GM18867 (cell line): Measurements from ENCODE around the gene CREBL2.
A peak's percentile ranks its signal among the peaks of the same experiment; 100 is the strongest.
"Not testable (repeated sequence)": the region's sequence is repeated elsewhere in the genome, so short reads cannot be mapped to it uniquely, and the experiment has no call there.

Experiments
- ATAC-seq: cut with Tn5 transposase; IDR thresholded peaks from one replicate; pipeline ENCODE4 v1.9.1; 2021; ENCODE audit warnings: mild to moderate bottlenecking, moderate library complexity; ENCODE audit not compliant: unreplicated experiment

Gene CREBL2

DNA sequence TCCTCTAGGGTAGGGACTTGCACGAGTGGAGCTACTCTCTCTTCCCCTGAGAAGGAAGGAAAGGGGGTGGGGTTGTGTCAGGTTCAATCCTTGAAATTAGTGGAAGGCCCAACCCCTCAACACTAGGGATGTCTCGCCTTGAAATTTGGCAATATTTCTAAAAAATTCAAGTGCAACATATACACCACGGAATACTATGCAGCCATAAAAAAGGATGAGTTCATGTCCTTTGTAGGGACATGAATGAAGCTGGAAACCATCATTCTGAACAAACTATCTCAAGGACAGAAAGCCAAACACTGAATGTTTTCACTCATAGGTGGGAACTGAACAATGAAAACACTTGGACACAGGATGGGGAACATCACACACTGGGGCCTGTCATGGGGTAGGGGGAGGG lies 15.1 kb upstream of the CREBL2 start:
- ATAC-seq: not testable (repeated sequence)

DNA sequence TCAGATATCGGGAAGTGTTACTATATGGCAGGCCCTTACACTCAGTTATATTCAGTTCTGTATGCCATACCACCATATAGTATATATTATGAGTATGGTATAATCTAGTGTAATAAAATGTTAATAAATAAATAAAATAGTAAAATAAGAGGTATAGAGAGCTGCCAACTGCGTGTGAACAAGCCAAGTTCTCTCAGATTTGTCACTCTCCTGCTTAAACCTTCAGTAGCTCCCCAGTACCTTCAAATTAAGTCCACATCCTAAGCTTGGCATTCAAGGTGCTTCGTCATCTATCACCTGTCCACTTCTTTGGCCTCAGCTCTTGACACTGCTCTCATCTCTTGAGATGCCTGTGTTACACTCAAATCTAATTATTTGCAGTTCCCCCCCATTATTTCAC lies 12.8 kb upstream of the CREBL2 start:
- no peak for ATAC-seq

- no peak for ATAC-seq
Observed at GRCh38 chr12:12599750-12600643, 11.7 kb upstream of the CREBL2 start.

- ATAC-seq: no peak
Observed at GRCh38 chr12:12600659-12601058, 11.0 kb upstream of the CREBL2 start.

DNA sequence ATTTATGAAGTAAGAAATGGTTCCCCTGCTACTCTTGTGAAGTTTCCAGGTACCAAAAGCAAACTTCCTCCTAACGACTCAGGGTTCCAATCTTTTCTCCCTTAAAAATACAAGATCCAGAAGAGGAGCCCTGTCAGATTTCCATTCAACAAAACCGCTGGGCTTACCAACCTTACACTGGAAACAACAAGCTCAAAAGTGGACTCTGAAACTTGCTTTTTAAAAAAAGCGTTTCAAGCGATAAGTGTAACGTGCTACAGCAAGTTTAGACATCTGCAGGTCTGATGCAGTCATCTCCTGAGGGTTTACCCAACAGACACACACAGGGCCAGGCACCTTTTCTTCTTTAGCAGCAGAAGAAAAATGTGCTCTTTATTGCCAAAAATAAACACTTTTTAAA lies 6.9 kb upstream of the CREBL2 start:
- ATAC-seq: no peak

DNA sequence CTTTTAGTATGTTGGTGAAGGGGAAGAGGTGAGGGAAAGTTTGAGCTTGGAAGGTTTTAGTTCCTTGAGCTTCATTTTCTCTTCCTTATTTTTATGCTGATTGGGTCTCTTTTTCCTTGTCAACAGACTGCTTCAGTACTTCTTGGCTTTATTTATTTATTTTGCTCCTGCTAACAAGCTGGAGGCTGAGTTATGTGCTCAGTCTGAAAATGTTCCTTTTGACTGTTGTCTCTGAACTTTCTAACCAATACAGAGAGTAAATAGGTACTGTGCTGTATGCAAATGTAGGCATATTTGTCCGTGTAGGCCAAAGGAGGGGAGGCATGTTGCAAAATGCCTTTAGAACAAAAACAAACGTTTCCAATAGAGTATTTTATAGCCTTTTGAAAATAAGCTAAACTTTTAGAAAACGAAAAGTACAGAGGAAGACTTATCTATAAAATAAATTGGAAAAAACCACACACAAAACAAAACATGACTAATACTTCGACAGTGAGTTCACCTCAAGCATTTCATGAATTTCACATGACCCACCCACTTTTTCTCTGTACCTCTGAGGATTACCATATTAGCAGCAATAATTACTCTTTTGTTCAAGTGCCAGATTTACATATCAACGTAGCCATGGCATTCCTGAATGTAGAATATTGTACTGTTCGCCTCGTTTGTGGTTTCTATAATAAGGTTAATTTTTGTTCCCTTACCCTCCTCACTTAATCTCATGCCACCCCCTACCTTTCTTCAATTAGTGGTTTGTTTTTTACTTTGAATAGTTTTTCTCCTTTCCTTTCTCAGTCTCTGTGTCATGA lies 4.7 kb upstream of the CREBL2 start:
- ATAC-seq: peak; percentile 56

GRCh38 chr12:12608557-12608957 lies 3.1 kb upstream of the CREBL2 start:
- ATAC-seq: no peak

GRCh38 chr12:12609692-12610091 lies 2.0 kb upstream of the CREBL2 start:
- no peak for ATAC-seq

DNA sequence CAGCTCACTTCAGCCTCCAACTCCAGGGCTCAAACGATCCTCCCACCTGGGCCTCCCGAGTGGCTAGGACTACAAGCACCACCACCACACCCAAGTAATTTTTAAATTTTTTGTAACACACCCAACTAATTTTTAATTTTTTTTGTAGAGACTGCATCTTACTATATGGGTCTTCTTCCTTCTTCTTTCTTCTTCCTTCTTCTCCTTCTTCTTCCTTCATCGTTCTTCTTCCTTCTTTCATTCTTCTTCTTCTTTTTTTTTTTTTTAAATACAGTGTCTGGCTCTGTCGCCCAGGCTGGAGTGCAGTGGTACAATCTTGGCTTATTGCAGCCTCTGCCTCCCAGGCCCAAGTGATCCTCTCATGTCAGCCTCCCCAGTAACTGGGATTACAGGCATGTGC lies 965 bp upstream of the CREBL2 start:
- no peak for ATAC-seq

GRCh38 chr12:12612358-12612757 lies 682 bp downstream of the CREBL2 start:
- no peak for ATAC-seq

DNA sequence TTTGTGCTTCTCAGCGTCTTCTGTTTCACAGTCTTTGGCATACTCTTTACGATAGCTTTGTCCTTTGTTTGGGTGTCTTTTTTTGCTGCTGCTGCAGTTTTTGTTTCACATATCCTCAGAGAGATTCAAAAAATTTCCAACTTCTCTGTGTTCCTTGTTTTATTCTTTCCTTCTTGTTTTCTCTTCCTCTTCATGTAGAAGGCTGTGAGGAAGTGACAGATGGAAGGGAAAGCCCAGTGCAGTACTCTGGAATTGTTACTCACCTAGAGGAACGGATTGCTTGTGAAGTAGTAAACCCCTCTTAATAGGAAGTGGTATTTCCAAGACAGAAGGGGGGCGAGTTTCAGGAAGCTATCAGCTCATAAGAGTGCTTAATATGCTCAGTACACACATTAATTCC lies 1.7 kb downstream of the CREBL2 start:
- no peak for ATAC-seq

GRCh38 chr12:12614342-12614741 lies 2.7 kb downstream of the CREBL2 start:
- no peak for ATAC-seq

- no peak for ATAC-seq
Observed at GRCh38 chr12:12616512-12617310, 5.0 kb downstream of the CREBL2 start.

- not testable (repeated sequence) for ATAC-seq
Observed at GRCh38 chr12:12618064-12618463, 6.4 kb downstream of the CREBL2 start.

DNA sequence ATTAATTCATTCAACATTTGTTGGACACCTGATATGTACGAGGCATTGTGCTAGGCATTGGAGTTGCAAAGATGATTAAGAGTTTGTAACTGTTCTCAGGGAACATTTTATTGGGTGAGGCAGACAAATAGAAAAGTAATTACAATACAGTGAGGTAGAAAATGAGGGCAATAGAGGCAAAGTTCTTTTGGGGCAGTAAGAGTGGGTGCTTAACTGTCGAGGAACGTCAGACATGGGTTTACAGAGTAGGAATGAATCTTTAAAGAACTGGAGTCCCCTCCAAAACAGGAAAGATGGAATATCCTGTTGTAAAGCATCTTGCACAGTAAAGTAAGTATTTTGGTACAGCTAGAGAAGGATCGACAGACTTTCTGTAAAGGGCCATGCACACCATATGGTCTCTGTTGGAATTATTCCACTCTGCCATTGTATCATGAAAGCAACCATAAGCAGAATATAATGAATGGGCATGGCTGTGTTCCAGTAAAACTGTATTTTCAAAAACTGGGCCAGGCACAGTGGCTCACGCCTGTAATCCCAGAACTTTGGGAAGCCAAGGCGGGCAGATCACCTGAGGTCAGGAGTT lies 9.1 kb downstream of the CREBL2 start:
- ATAC-seq: no peak

DNA sequence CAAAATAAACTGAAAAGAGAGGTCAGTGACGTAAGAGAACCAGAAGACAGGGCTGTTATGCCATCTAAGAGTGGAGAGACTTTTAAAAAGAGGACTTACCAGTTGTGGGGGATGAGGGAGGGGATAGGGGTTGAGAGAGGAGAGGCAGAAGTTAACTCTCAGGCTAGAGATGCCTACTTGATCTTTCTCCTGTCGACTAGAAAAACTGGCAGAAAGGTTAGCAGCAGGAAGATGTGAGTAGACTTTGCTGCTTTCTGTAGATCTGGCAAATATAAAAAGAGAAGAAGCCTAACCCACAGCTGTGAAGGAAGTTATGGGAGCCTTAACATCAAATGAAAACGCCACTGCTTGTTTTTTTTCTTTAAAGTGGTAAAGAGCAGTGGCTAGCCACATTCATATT lies 10.7 kb downstream of the CREBL2 start:
- no peak for ATAC-seq

GRCh38 chr12:12624498-12624992 lies 12.9 kb downstream of the CREBL2 start:
- no peak for ATAC-seq

GRCh38 chr12:12626471-12626870 lies 14.8 kb downstream of the CREBL2 start:
- ATAC-seq: no peak

GRCh38 chr12:12627308-12627827 lies 15.7 kb downstream of the CREBL2 start:
- ATAC-seq: no peak

DNA sequence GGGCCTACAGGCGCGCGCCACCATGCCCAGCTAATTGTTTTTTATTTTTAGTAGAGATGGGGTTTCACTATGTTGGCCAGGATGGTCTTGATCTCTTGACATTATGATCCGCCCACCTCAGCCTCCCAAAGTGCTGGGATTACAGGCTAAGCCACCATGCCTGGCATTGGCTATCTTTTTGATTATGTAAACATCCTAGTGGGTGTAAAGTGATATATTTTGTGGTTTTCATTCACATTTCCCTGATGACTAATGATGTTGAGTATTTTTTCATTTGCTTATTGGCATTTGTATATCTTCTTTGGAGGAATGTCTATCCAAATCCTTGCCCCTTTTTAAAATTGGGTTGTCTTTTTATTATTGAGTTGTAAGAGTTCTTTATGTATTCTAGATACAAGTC lies 16.3 kb downstream of the CREBL2 start:
- ATAC-seq: no peak
